ENCODE measurements around the gene TBKBP1.

Gene TBKBP1

GRCh38 chr17:47698749-47699535 is 5.0 kb downstream of the TBKBP1 start:
- no peak overlapping the region for H3K4me3 ChIP-seq (replicated peaks in 1 of 2; ENCODE audit: low read depth in 2 of 2, low read length in 2 of 2)
- TF ChIP-seq, protein P1, sequence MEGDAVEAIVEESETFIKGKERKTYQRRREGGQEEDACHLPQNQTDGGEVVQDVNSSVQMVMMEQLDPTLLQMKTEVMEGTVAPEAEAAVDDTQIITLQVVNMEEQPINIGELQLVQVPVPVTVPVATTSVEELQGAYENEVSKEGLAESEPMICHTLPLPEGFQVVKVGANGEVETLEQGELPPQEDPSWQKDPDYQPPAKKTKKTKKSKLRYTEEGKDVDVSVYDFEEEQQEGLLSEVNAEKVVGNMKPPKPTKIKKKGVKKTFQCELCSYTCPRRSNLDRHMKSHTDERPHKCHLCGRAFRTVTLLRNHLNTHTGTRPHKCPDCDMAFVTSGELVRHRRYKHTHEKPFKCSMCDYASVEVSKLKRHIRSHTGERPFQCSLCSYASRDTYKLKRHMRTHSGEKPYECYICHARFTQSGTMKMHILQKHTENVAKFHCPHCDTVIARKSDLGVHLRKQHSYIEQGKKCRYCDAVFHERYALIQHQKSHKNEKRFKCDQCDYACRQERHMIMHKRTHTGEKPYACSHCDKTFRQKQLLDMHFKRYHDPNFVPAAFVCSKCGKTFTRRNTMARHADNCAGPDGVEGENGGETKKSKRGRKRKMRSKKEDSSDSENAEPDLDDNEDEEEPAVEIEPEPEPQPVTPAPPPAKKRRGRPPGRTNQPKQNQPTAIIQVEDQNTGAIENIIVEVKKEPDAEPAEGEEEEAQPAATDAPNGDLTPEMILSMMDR (IDR thresholded peaks at IDR 0.05; ENCODE audit: low read depth, low read length), result peak; percentile 89
- DNase-seq (ENCODE audit: low read depth in 2 of 2), result peak; percentile 59 to 63

DNA sequence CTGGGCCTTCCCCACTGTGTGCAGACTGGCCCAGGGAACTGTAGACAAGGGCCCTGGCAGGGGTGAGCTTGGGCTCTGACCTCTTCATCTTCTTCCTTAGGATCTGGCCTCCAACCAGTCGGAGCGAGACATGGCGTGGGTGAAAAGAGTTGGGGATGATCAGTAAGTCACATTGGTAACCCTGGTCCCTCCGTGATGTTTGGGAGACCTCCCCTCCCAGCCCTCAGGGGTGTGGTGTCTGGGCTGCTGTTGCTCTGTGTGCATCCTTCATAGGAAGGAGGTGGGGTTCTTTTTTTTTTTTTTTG is 5.5 kb downstream of the TBKBP1 start:
- no peak overlapping the region for H3K4me3 ChIP-seq (replicated peaks in 1 of 2; ENCODE audit: low read depth in 2 of 2, low read length in 2 of 2)
- TF ChIP-seq, protein P1 (IDR thresholded peaks at IDR 0.05; ENCODE audit: low read depth, low read length), result no peak
- no peak for DNase-seq (ENCODE audit: low read depth in 2 of 2)

DNA sequence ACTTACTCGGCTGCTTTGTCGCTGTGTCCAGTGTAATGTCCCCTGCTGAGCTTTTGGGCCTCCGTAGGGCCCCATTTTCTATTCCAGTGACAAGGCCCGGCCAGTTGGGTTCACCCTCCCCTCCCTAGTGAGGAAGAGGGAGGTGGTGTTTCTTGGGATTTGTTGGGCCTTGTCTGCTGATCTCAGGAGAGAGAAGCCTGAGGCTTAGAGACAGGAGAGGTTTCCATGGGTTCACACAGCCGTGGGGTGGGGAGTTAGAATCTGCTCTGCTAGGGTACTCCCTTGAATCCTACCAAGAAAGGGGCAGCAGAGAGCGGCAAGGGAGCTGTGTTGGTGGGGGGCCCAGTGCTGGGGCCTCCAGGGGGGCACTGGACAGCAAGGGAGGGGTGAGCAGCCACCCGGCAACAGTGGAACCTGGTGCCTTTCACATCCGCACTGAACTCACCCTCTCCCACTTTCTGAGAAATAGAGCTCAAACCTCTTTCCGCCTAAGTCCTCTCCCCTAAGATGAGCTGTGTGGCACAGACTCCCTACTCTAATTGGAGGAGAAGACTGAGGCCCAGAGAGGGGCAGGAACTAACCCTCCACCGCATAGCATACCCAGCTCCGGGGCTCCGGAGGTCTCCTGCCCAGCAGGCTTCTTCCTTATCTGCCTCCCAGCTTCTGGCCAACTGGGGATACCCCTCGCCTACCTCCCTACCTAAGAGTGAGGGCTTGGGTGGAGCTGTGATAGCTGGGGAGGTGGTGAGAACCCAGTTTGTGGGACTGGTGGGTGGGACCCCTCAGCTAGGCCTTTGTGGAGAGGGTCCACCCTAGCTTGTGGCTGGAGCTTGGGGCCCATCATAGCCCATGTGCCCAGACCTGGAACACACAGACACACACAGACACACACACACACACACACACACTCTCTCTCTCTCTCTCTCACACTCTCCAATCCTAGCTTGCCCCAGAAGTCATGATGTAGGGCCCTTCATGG is 6.8 kb downstream of the TBKBP1 start:
- TF ChIP-seq, protein P1 (IDR thresholded peaks at IDR 0.05; ENCODE audit: low read depth, low read length), result no peak
- no peak for DNase-seq (ENCODE audit: low read depth in 2 of 2)
- H3K4me3 ChIP-seq (replicated peaks in 1 of 2; ENCODE audit: low read depth in 2 of 2, low read length in 2 of 2), result no peak overlapping the region

DNA sequence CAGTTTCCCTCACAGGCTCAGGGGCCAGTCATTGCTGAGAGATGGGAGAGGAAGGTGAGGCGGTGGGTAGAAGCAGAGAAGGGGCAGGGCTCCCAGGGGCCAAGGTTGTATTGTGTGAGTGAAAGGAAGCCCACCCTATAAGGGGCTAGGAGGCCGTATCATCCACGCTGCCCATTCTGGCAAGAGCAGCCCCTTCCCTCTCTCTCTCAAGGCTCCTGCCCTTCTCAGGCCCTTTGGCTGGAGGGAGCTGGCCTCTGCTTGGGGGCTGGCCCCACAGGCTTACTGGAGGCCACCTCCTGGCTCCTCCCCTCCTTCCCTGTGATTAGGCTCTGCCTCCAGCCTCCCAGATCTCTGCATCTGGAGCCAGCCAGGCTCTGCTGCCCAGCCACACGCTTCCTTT is 7.6 kb downstream of the TBKBP1 start:
- no peak for DNase-seq (ENCODE audit: low read depth in 2 of 2)
- no peak overlapping the region for H3K4me3 ChIP-seq (replicated peaks in 1 of 2; ENCODE audit: low read depth in 2 of 2, low read length in 2 of 2)
- TF ChIP-seq, protein P1 (IDR thresholded peaks at IDR 0.05; ENCODE audit: low read depth, low read length), result no peak

GRCh38 chr17:47702391-47702995 is 8.5 kb downstream of the TBKBP1 start:
- TF ChIP-seq, protein P1 (IDR thresholded peaks at IDR 0.05; ENCODE audit: low read depth, low read length), result no peak
- DNase-seq (ENCODE audit: low read depth in 2 of 2), result no peak

DNA sequence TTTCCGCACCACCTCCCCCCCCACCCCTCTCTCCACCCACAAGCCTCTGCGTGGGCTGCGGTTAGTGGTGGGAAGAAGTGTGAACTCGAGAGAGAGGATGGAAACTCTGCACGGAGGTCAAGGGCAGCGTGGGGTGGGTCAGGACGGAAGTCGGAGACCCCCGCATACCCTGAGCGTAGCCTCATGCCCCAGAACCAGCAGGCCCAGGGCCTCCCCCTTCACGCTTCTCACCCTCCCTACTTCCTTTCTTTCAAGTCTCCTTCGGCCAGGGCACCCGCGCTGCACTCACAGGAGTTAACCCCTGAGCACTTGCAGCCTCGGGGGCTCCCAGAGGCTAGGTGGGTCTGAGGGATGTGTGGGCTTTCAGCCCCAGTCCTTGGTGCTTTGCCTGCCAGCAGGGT is 9.2 kb downstream of the TBKBP1 start:
- DNase-seq (ENCODE audit: low read depth in 2 of 2), result no peak

More at GRCh38 chr17:47702391-47702995, 8.5 kb downstream of the TBKBP1 start:
- no peak overlapping the region for H3K4me3 ChIP-seq (replicated peaks in 1 of 2; ENCODE audit: low read depth in 2 of 2, low read length in 2 of 2)

More for the DNA sequence above, 9.2 kb downstream of the TBKBP1 start:
- no peak overlapping the region for H3K4me3 ChIP-seq (replicated peaks in 1 of 2; ENCODE audit: low read depth in 2 of 2, low read length in 2 of 2)
- TF ChIP-seq, protein P1 (IDR thresholded peaks at IDR 0.05; ENCODE audit: low read depth, low read length), result no peak
